ENCODE results near the gene PNMT. TPM values are rescaled to one million over a fixed set of nuclear protein-coding genes. Genes with fewer than 3 reads are reported as not detected.

Gene PNMT
- total RNA-seq, 1 experiment from 2014 or later: 0.17 TPM

GRCh38 chr17:39652587-39653315 lies 15.5 kb upstream of the PNMT start:
- DNase-seq (ENCODE audit: low read depth): no peak

DNA sequence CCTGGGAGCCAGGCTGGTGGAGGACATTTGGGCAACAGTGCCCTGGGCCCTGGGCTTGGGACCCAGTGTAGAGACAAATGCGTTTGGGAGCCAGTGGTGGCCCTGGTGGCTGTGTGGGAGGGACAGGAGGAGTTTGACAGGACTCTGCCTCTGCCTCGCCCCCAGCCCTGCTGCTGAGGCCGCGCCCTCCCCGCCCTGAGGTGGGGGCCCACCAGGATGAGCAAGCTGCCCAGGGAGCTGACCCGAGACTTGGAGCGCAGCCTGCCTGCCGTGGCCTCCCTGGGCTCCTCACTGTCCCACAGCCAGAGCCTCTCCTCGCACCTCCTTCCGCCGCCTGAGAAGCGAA lies 15.0 kb upstream of the PNMT start:
- DNase-seq (ENCODE audit: low read depth): no peak

DNA sequence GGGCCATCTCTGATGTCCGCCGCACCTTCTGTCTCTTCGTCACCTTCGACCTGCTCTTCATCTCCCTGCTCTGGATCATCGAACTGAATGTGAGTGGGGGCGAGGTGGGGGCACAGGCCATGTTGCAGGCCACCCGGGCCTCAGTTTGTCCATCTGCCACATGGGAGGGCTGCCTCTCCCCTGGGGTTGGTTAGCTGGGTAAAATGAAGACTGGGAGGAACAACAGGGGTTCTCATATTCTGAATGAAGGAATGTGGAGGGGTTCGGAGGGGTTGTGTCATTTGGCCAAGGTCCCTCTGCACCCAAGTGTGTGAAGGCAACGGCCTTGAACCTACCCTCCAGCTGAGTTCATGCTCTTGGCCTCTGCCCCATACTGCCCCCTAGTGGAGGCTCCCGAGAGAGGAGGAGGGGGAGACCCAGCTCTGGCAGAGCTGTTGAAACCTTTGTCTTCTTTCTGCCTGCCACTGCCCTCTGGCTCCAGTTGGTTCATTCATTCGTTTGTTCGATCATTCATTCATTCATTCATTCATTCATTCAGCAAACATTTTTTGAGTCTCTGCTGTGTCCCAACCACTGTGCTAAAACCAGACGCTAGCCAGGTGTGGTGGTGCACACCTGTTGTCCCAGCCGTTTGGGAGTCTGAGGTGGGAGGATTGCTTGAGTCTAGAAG lies 14.5 kb upstream of the PNMT start:
- DNase-seq (ENCODE audit: low read depth): peak; percentile 53

- DNase-seq (ENCODE audit: low read depth): no peak
Measured at GRCh38 chr17:39655105-39655504, 13.1 kb upstream of the PNMT start.

GRCh38 chr17:39658346-39658745 lies 9.9 kb upstream of the PNMT start:
- no peak for DNase-seq (ENCODE audit: low read depth)

- no peak for DNase-seq (ENCODE audit: low read depth)
Measured at GRCh38 chr17:39658760-39659159, 9.5 kb upstream of the PNMT start.

- DNase-seq (ENCODE audit: low read depth): no peak
Measured at GRCh38 chr17:39659279-39660010, 8.8 kb upstream of the PNMT start.

- DNase-seq (ENCODE audit: low read depth): no peak
Measured at GRCh38 chr17:39660011-39660360, 8.3 kb upstream of the PNMT start.

DNA sequence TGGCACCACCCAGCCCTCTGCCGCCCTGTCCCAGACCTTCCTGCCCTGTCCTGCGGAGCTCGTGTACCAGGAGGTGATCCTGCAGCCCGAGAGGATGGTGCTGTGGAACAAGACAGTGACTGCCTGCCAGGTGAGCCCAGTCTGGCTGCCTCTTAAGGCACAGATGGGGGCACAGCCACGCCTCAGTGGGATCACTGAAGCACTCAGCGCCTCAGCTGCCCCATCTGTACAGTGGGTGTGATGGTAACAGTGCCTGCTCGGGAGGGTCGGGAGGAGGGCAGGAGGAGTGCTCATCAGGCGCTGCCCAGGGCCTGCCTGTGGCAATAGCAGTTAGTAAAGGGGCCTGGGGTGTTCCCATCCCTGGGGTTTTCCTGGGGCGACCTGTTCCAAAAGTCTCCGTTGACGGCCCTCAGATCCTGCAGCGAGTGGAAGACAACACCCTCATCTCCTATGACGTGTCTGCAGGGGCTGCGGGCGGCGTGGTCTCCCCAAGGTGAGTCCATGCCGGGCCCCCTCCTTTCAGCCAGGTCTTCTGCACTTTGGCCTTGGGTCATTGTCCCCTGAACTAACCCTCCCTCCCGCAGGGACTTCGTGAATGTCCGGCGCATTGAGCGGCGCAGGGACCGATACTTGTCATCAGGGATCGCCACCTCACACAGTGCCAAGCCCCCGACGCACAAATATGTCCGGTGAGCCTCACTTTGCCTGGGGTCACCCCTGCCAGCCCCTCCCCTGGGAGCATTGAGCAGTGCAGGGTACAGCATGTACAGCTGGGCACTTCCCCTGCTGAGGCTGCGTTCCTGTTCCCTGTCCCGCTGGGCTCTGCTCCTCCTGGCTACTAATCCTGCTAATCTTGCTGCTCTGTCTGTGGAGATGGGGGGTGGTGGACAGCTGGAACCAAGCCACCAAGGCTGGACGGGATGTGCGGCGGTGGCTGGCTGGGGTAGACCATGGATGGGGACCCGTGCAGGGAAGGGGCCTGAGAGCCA lies 7.6 kb upstream of the PNMT start:
- no peak for DNase-seq (ENCODE audit: low read depth)

- no peak for DNase-seq (ENCODE audit: low read depth)
Measured at GRCh38 chr17:39661744-39662541, 6.3 kb upstream of the PNMT start.

- DNase-seq (ENCODE audit: low read depth): no peak
Measured at GRCh38 chr17:39662551-39663339, 5.5 kb upstream of the PNMT start.

DNA sequence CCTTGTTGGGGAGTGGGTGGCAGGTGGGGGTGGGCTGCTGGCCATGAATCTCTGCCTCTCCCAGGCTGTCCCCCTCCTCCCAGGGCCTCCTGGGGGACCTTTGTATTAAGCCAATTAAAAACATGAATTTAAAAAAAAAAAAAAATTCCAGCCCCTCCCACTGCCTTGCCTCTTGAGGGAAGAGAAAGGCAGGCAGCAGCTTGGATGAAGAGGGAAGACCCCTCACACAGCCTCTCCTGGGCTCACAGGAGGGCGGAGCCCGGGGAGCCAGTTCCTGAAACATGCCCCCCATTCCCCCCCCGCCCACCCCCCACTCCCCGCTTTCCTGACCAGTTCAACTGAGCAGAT lies 4.9 kb upstream of the PNMT start:
- DNase-seq (ENCODE audit: low read depth): no peak

DNA sequence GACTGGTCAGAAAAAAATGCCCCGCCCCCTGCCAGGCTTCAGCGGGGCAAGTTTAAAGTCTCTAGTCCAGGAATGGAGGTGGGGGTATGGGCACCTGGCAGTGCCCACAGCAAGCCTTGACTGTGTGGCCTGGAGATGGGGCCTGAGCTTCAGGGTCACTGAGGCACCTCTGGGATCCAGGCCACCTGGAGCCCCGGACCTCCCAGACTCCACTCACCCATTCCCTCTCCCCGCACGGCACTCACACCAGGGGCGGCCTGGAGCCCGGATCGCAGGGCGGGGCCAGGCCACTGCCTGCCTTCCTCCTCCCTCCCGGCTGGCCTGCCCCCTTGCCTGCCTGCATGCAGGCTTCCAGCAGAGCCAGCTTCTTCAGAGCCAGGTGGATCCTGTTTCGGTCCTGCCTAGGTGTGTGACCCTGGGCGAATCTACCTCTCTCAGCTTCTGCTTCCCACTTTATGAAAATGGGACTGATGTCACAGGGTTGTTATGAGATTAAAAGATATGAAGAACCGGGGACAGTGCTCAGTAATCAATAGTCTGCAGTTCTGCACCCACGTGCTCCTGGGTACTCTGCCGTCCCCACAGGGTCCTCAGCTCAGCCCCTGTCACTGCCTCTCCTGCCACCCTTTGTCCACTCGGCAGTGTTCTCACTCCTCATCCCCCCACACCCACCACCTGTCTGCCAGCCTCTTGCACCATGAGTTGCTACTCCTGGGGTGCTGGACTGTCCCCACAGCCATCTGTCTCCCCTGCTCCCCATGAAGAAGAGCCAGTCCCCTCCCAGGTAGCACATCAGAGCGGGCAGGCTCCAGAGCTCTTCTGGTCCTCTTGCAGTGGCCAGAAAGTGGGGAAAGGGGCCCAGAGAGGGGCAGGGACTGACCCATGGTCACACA lies 4.3 kb upstream of the PNMT start:
- no peak for DNase-seq (ENCODE audit: low read depth)

GRCh38 chr17:39664581-39665561 lies 3.4 kb upstream of the PNMT start, which contains the start of gene TCAP:
Gene TCAP (plus strand): TSS chr17:39665349. CDS start chr17:39665360, 11 bp downstream.
- DNase-seq (ENCODE audit: low read depth): no peak

- DNase-seq (ENCODE audit: low read depth): peak; percentile 58
Measured at GRCh38 chr17:39665642-39666224, 2.5 kb upstream of the PNMT start.

GRCh38 chr17:39666231-39666600 lies 2.0 kb upstream of the PNMT start:
- no peak for DNase-seq (ENCODE audit: low read depth)

DNA sequence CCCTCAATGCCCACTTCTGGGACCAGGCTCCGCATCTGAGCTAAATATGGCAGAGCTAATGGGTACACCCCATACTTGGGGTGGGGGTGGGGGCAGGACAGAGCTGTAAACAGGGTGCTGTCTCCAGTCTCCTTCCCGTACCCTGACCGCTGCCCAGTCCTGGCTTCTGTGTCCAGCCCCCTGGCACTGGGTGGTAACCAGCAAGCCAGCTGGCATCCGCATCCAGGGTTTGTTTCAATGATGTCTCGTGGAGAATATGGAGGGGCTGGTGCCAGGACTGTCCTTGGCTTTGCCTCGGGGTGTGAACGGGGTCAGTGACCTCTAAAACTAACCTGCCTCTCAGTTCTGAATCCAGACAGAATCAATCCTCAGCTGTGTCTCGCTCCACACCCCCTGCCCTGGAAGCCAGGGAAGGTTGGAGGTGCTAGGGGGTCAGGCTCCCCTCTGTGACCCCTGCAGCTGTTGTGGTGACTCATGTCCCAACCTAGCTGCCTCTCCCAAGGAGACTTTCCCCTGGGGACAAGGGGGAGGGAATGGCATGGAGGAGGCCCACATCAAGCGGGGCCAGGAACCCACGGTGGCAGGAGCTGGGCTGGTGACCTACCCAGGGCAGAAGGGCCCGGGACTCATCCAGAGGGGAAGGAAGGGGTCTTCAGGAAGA lies 1.5 kb upstream of the PNMT start:
- DNase-seq (ENCODE audit: low read depth): peak; percentile 85
